Spleen (tissue), 11 donors: ENCODE results near the gene COLEC12. TPM values are rescaled to one million over a fixed set of nuclear protein-coding genes. Genes with fewer than 3 reads are reported as not detected.
"Not testable (repeated sequence)": the region's sequence is repeated elsewhere in the genome, so short reads cannot be mapped to it uniquely, and the experiment has no call there.

ENCODE experiments used
- DNase-seq: peaks from one replicate; pipeline ENCODE4 v3.0.0-alpha.2; 2020
- H3K27ac ChIP-seq, 8 donors: fragments of 200-600 bp; sonication (generic) in 7 of 8; 1 replicate in 4 of 8; 2 replicates in 4 of 8; pipeline versions ENCODE4 v1.5.0 to v1.8.0; 2016 to 2021; ENCODE audit warnings: inconsistent platforms in 4 of 8, mild to moderate bottlenecking in 4 of 8, moderate library complexity in 1 of 8
- H3K27me3 ChIP-seq, 7 donors: fragments of 200-600 bp; sonication (generic) in 6 of 7; replicated peaks in 1 of 7; 1 replicate in 4 of 7; 2 replicates in 3 of 7; pipeline versions ENCODE4 v1.5.0 to v1.8.0; 2016 to 2021; ENCODE audit warnings: inconsistent platforms in 3 of 7, mild to moderate bottlenecking in 1 of 7
- H3K36me3 ChIP-seq, 6 donors: fragments of 200-600 bp; sonication (generic) in 5 of 6; 1 replicate in 4 of 6; 2 replicates in 2 of 6; pipeline versions ENCODE4 v1.5.0 to v1.8.0; 2016 to 2021; ENCODE audit warnings: inconsistent platforms in 2 of 6
- H3K4me1 ChIP-seq, 6 donors: fragments of 200-600 bp; sonication (generic) in 5 of 6; 1 replicate in 3 of 6; 2 replicates in 3 of 6; pipeline versions ENCODE4 v1.5.0 to v1.8.0; 2016 to 2021; ENCODE audit warnings: inconsistent platforms in 3 of 6
- H3K4me3 ChIP-seq, 8 donors: fragments of 200-600 bp; sonication (generic) in 7 of 8; 1 replicate in 4 of 8; 2 replicates in 4 of 8; pipeline versions ENCODE4 v1.5.0 to v1.8.0; 2016 to 2021; ENCODE audit warnings: inconsistent platforms in 4 of 8, mild to moderate bottlenecking in 4 of 8, moderate library complexity in 2 of 8
- H3K9me3 ChIP-seq, 8 donors: fragments of 200-600 bp; sonication (generic) in 7 of 8; 1 replicate in 4 of 8; 2 replicates in 4 of 8; pipeline versions ENCODE4 v1.5.0 to v1.8.0; 2016 to 2021; ENCODE audit warnings: inconsistent platforms in 4 of 8
- CTCF ChIP-seq, 11 experiments: fragments of 200-600 bp in 7 of 11; fragments of 450-650 bp in 4 of 11; sonication (generic) in 4 of 11; IDR thresholded peaks in 8 of 11; conservative IDR thresholded peaks in 3 of 11; 1 replicate in 7 of 11; 2 replicates in 4 of 11; pipeline versions ENCODE4 v1.4.0 to v1.8.0; 2016 to 2021; ENCODE audit warnings: antibody characterized with exemption in 11 of 11, inconsistent platforms in 4 of 11, mild to moderate bottlenecking in 1 of 11
- POLR2A ChIP-seq, 3 donors: fragments of 450-650 bp; IDR thresholded peaks; one replicate each; pipeline ENCODE4 v1.5.1; 2017; ENCODE audit warnings: antibody characterized with exemption in 3 of 3, mild to moderate bottlenecking in 1 of 3
- POLR2AphosphoS5 ChIP-seq, 3 donors: sonication (generic); formaldehyde crosslinking; IDR thresholded peaks; one replicate each; pipeline ENCODE4 v1.5.1; 2017; ENCODE audit warnings: antibody characterized with exemption in 3 of 3
- WGBS, 5 donors: extraction: QIAGEN DNeasy Blood & Tissue Kit in 3 of 5; methylation state at CpG; one replicate each; pipeline versions ENCODE4 v1.1.5 to v1.1.7; 2013 to 2018; 5-methylcytosine and 5-hydroxymethylcytosine counted together
- intact Hi-C: fragments of 100-400 bp; cut with DNase I; formaldehyde crosslinking; loops from one replicate; pipeline ENCODE4 v1.15.0; 2023; ENCODE audit warnings: low total_unique reads
- polyA plus RNA-seq, 3 donors: library from polyadenylated mRNA; stranded (reverse); fragments of 200-250 nt; gene quantifications; one replicate each; pipeline ENCODE4 v1.2.1, GENCODE V29; 2013
- total RNA-seq, 7 donors: library from RNA; depleted of rRNA in 3 of 7; stranded (reverse); fragments of >200 nt in 3 of 7; fragmentation: NEBNext Ultra II Directional in 4 of 7; extraction: Animal tissue kit (Norgen Biotek cat#: 25700) in 4 of 7; gene quantifications; one replicate each; pipeline versions ENCODE4 v1.1.0 to v1.2.1, GENCODE V29; 2016 to 2021
- donor health status: healthy with polysubstance abuse.
- donor health status: DM: no; HTN: no; CAD: no; lungs with moderate emphysema.
- donor health status: DM: no; HTN: no; CAD: no.
- donor health status: Bipolar disorder and iron deficiency.
- donor health status: healthy.
- donor health status: DM: no; HTN: no; CAD: no.
- donor health status: DM: yes; HTN: yes; CAD: no.

The COLEC12 gene
- total and polyA plus RNA-seq, 10 donors: 0.13 to 4.5 (median 1.0) TPM

DNA sequence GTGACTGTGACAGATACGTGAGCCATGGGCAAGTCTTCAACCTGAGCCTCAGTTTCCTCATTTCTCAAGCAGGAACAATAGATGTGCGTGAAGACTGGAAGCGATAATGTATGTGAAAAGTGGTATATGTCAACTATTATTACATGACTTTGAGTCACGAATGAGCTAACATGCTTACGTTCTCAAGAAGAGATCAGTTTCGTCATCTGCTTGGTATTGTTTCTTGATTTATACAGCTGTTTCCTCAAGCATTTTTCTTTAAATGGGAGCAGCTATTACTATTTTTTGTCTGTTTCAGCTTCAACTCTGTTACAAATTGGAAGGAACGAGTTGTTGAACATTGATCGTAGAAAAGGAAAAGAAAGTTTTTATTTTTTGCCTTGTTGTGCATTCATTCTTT lies 184.1 kb downstream of the COLEC12 start:
- 76 to 85% (median 82%) methylated on average over 8 of the region's 8 CpGs for WGBS, 5 donors

DNA sequence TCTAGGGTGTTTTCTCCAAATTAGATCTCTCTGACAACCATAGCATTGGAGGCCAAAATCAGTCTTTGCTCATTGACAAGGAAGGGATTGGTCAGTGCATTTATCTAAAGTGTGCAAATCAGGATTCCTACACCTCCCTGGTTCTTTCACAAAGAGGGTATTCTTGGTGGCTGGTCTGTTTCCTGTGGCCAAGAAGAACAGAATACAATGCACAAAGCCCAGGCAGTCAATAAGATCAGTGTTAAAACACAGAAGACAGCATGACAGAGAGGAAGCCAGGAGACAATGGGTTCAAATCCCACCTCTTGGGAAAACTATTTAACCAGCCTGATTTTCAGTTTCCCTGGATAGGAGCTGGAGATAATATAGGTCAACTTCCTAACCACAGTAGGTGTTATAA lies 186.6 kb downstream of the COLEC12 start:
- no peaks in the 10 kb centered on the region for H3K4me1 ChIP-seq
- H3K27ac ChIP-seq: no peak overlapping the region
- no peaks in the 10 kb centered on the region for H3K27me3 ChIP-seq
- no peaks in the 10 kb centered on the region for H3K9me3 ChIP-seq
- intact Hi-C loops: no loop called here
- no peak for DNase-seq
- no peaks in the 10 kb centered on the region for H3K36me3 ChIP-seq
- TF ChIP-seq POLR2A (IDR thresholded peaks at IDR 0.05): no peak
- TF ChIP-seq CTCF (IDR thresholded peaks at IDR 0.05 in 8 of 11, conservative IDR thresholded peaks at IDR 0.05 in 3 of 11): no peak
- TF ChIP-seq POLR2AphosphoS5 (IDR thresholded peaks at IDR 0.05): no peak
- H3K4me3 ChIP-seq: no peak overlapping the region

More for the DNA sequence above, 184.1 kb downstream of the COLEC12 start:
- no peak for TF ChIP-seq CTCF (IDR thresholded peaks at IDR 0.05 in 8 of 11, conservative IDR thresholded peaks at IDR 0.05 in 3 of 11)
- no peak for TF ChIP-seq POLR2AphosphoS5 (IDR thresholded peaks at IDR 0.05)
- TF ChIP-seq POLR2A (IDR thresholded peaks at IDR 0.05): no peak
- H3K27ac ChIP-seq: no peak overlapping the region
- DNase-seq: no peak
- no peaks in the 10 kb centered on the region for H3K9me3 ChIP-seq
- H3K36me3 ChIP-seq: no peaks in the 10 kb centered on the region
- H3K4me3 ChIP-seq: no peak overlapping the region
- intact Hi-C loops: no loop called here
- H3K4me1 ChIP-seq: no peaks in the 10 kb centered on the region
- no peaks in the 10 kb centered on the region for H3K27me3 ChIP-seq

GRCh38 chr18:312415-312814 lies 188.1 kb downstream of the COLEC12 start:
- DNase-seq: no peak
- Histone ChIP-seq H3K9me3 (no peaks in the 10 kb centered on the region), H3K4me3 (no peak overlapping the region), H3K36me3 (no peaks in the 10 kb centered on the region), H3K4me1 (no peaks in the 10 kb centered on the region), H3K27me3 (no peaks in the 10 kb centered on the region), H3K27ac (no peak overlapping the region)
- TF ChIP-seq POLR2AphosphoS5 (IDR thresholded peaks at IDR 0.05): no peak
- no peak for TF ChIP-seq CTCF (IDR thresholded peaks at IDR 0.05 in 8 of 11, conservative IDR thresholded peaks at IDR 0.05 in 3 of 11)
- TF ChIP-seq POLR2A (IDR thresholded peaks at IDR 0.05): no peak
- 63 to 82% (median 65%) methylated on average over 4 of the region's 4 CpGs for WGBS, 5 donors
- intact Hi-C loops: no loop called here

DNA sequence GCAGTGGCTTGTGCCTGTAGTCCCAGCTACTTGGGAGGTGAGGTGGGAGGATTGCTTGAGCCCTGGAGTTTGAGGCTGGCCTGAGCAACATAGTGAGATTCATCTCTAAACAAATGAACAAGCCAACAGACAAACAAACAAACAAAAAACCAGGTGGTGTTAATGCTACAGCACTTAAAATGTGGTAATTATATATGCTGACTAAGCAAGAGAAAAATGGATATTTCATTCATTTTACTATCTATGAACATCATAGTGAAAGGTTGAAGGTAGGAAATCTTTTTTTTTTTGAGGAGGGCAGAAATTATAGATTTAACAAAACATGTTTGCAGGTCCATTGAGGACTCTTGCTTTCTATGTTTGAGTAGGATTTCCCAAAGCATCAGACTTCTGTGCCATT lies 190.5 kb downstream of the COLEC12 start:
- intact Hi-C loops: no loop called here
- no peaks in the 10 kb centered on the region for H3K9me3 ChIP-seq

DNA sequence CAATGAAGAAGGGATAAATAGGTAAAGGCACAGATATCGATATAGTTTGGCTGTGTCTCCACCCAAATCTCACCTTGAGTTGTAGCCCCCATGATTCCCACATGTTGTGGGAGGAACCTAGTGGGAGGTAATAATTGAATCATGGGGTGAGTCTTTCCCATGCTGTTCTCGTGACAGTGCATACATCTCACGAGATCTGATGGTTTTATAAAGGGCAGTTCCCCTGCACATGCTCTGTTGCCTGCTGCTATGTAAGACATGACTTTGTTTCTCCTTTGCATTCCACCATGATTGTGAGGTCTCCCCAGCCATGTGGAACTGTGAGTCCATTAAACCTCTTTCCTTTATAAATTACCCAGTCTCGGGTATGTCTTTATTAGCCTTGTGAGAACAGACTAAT lies 192.4 kb downstream of the COLEC12 start:
- H3K4me3 ChIP-seq, H3K27ac ChIP-seq, H3K36me3 ChIP-seq, H3K9me3 ChIP-seq, intact Hi-C loops, H3K4me1 ChIP-seq, DNase-seq, H3K27me3 ChIP-seq: not testable (repeated sequence)
- WGBS, 5 donors: 73 to 96% (median 93%) methylated on average over 4 of the region's 4 CpGs

More for the DNA sequence above, 190.5 kb downstream of the COLEC12 start:
- Histone ChIP-seq H3K36me3 (no peaks in the 10 kb centered on the region), H3K4me3 (no peak overlapping the region), H3K4me1 (no peaks in the 10 kb centered on the region), H3K27ac (no peak overlapping the region), H3K27me3 (no peaks in the 10 kb centered on the region)
- TF ChIP-seq CTCF (IDR thresholded peaks at IDR 0.05 in 8 of 11, conservative IDR thresholded peaks at IDR 0.05 in 3 of 11) (no peak), POLR2AphosphoS5 (IDR thresholded peaks at IDR 0.05) (no peak), POLR2A (IDR thresholded peaks at IDR 0.05) (no peak)
- no peak for DNase-seq
